Right renal pelvis (tissue), 4 donors: Measurements from ENCODE around the gene FCRL6. TPM values are rescaled to one million over a fixed set of nuclear protein-coding genes. Genes with fewer than 3 reads are reported as not detected.

Source experiments
- DNase-seq, 4 donors: peaks; one replicate each; pipeline ENCODE4 v3.0.0-alpha.2; 2013; ENCODE audit warnings: low read depth in 4 of 4, low spot score in 3 of 4, missing footprints in 1 of 4
- polyA plus RNA-seq, 4 donors: library from polyadenylated mRNA; unstranded; fragments of 120-200 nt; gene quantifications; one replicate each; pipeline ENCODE4 v1.2.1, GENCODE V29; 2013; ENCODE audit not compliant: insufficient read length in 4 of 4

The FCRL6 gene, protein sequence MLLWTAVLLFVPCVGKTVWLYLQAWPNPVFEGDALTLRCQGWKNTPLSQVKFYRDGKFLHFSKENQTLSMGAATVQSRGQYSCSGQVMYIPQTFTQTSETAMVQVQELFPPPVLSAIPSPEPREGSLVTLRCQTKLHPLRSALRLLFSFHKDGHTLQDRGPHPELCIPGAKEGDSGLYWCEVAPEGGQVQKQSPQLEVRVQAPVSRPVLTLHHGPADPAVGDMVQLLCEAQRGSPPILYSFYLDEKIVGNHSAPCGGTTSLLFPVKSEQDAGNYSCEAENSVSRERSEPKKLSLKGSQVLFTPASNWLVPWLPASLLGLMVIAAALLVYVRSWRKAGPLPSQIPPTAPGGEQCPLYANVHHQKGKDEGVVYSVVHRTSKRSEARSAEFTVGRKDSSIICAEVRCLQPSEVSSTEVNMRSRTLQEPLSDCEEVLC
- under 1 TPM; 0.19 to 0.58 (median 0.30) TPM for polyA plus RNA-seq

DNA sequence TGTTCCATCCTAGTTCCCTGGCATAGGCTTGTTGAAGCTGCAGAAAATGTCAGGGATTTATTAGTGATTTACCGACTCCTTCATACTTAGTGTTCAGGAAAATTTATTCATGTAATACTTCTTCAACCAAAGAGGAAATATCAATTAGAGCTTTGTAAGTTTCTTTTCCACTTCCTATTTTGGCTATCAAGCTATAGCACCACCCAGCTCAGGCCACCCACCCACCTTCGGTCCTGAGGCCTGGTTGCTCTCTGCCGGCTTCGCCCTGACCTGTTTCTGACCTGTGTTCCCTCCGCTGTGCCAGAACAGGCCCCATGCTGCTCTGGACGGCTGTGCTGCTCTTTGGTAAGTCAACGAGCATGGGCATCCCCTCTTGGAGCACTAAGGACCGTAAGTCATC, at the start of gene FCRL6:
TSS of gene FCRL6 (plus strand) at position 250 of the 400 bp plus-strand sequence. CDS start at position 315, 65 bp downstream.
- DNase-seq = no peak

DNA sequence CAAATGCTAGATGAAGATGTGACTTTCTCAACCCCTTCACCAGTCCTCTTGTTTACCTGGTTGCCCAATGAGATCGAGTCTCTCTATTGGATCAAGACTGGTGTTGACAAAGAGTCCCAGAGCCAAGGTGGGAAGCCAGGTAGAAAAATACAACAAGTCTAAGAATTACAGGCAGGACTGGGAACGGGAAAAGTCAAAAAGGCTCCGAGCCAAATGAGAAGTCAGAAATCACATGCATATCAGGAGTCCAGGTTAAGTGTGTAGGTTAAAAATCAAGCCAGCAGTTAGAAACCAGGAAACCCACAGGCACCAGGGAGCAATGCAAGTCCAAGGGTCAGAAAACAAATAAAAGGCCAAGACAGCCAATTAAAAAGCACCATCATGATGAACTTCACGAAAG, 48.8 kb upstream of the FCRL6 start:
- peak in 2 of 4 donors; percentile 7 to 12 for DNase-seq

DNA sequence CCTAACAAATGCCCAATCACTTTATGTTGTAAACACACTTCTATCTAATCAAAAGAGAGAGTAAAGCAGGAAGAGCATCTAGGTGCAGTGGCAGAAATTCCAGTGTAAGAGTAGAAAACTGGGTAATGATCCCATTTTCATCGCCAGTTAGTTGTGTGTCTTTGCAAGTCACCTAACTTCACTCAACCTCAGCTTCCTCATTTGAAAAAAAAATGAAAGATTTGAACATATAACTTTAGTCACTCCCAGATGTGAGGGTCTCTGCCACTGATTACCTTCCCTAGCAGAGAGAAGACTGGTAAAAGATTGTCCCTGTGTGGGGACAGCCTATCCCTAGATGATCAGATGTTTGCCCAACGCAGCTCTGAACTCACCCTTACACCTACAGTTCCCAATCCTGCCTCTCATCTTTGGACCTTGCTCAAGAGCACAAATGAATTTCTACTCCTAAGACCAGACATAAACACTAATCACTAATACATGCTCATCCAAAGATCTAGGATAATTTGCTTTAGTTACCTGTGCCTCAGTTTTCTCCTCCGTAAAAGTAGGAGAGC, 46.6 kb upstream of the FCRL6 start:
- no peak for DNase-seq

DNA sequence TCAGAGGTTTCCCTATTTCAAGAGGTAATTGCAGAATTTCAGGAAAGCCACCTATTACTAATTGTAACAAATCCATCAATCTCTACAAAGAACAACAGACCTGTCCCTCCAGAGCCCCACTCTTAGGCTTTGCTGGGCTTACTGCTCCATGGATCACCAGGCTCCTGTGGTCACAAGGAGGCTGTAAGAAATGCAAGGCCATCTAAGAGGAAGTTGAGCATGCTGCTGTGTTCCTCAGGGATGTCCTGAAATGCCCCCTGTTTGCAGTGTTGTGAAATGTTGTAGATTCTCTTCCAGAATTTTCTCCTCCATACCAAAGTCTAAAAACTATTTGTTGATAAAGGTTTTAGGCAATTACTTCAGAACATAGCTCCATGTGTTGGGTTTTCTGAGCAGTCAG, 45.8 kb upstream of the FCRL6 start:
- DNase-seq = no peak

DNA sequence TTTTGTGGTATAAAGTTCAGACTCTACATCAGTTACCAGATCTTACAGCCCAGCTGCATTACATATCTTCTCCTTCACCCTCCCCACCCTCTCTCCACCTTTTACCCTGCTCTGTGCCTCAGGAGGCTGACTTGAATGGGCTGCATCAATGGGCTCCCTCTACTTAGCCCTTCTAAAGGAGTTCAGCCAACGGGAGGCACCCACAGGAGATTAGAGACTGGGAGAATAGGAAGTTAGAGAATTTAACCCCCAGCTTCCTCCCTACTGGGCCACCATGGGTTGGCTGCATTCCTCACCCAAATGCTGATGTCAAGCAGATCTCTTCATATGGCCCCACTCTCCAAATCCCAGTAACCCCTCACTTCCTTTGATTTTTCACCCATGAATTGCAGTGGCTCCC, 38.5 kb upstream of the FCRL6 start:
- DNase-seq = no peak

DNA sequence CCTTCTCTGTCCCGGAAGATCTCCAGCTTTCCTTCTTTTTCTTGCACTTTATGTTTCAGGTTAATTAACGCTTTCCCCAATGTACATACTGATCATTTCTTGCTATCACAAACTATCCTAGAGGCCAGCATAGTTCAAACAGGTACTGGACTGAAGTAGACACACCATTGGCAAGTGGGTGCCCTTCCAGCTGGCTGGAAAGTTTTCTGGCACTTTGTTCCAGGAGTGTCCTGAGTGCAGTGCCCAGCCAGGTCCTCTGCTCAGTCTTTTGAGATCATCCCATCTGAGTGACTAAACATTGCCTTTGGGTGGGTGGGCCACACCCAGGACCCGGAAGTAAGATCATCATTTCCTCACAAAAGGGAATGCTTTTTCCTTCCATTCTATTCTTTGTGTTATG, 36.4 kb upstream of the FCRL6 start:
- no peak for DNase-seq

DNA sequence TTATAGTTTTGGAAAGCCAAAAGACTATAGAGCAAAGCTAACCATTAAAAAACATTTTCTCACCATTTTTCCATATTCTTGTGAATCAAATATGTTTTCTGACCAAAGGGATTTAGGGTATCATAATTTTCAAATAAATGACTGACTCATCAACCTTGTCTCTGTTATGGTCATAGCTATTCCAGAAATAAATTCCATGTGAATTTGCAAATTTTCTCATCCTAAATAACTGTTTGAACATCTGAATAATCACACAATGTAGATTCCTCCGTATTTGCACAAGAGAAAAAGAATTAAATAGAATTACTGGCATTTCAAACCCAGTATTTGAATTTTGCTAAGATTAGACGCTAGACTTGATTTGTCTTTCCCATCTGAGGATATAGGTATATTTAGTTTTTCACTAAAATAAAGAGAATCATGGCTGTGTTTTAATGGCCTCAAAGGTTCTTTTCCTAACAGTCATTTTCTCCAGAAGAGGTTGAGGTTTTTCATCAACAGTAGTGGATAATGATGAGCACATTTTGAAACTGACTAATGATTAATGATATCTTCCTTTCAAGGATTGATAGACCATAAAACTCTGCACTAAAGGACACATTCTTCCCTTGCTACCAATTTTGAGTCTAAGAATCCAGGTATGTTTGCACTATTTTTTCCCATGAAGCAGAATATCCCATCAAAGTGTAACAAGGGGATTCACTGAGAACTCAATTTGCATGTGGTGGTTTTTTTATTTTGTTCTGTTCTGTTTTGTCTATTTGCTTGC, 30.8 kb upstream of the FCRL6 start:
- DNase-seq = no peak

DNA sequence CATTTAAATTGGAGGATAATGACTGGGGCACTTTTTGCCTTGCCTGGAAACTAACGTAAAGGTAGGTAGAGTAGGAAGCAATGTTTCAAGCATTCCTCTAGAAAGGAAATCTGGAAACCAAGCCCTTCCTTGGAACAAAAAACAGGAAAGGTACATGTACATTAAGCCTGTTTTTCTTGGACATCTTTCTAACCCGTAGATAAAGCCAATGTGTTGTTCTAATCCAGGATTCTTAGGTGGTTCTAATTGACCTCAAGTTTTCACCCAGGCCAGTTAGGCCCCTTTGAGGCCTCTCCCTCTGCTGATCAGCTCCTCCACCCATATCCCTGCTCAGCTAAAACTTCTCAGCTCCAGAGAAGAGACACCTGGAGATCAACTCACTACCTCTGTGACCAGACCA, 27.7 kb upstream of the FCRL6 start:
- no peak for DNase-seq

DNA sequence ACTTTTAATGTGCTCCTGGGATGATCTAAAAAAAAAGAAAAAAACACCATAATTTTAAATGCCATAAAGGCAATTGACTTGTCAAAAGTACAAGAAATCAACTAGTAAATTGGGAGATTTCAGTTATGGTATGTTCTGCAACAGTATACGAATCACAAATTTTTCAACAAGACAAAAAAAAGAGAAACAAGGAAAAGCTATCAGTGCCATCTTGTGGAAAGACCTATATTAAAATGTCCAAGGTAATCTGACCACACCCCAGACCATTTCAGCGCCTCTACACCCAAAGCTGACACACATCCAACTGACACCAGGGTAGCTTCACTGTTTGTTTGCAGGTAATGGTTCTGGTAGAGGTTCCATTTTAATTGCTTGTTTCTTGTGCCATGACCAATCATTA, 26.4 kb upstream of the FCRL6 start:
- DNase-seq = no peak

DNA sequence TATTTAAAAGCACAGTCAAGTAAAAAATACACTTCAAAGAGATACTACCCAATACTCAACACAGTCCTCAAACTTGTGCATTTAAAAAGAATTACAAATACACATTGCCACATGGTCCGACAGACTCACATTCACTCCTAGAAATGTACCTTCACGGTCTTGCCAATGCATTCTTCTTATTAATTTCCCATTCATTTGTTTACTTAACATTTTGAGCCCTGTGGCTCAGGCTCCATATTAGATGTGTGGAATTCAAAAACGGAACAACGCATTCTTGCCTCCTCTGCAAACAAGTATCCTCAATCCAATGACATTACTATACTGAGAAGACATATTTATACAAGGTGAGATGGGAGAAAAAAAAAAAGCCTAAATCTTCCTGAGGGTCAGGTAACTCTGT, 23.9 kb upstream of the FCRL6 start:
- no peak for DNase-seq

DNA sequence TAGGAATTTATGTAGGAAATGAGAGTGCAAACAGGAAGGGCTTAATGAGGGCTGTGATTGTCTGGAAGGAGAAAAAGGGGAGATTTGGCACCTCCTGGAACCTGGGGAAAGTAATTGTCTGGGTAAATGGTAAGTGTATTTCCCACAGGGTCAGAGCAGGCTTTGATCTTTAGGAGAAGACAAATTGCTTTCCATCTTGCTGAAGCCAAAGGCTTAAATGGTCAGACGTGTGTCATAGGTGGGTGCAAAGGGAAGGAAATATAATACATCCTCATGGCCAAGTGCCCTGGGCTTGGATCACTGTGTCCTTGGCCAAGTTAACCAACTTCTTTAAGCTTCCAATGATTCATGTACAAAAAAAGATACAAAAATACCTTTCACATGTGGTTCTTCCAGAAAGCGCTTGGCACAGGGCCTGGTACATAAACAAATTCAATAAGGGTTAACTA, 22.7 kb upstream of the FCRL6 start:
- DNase-seq = no peak

DNA sequence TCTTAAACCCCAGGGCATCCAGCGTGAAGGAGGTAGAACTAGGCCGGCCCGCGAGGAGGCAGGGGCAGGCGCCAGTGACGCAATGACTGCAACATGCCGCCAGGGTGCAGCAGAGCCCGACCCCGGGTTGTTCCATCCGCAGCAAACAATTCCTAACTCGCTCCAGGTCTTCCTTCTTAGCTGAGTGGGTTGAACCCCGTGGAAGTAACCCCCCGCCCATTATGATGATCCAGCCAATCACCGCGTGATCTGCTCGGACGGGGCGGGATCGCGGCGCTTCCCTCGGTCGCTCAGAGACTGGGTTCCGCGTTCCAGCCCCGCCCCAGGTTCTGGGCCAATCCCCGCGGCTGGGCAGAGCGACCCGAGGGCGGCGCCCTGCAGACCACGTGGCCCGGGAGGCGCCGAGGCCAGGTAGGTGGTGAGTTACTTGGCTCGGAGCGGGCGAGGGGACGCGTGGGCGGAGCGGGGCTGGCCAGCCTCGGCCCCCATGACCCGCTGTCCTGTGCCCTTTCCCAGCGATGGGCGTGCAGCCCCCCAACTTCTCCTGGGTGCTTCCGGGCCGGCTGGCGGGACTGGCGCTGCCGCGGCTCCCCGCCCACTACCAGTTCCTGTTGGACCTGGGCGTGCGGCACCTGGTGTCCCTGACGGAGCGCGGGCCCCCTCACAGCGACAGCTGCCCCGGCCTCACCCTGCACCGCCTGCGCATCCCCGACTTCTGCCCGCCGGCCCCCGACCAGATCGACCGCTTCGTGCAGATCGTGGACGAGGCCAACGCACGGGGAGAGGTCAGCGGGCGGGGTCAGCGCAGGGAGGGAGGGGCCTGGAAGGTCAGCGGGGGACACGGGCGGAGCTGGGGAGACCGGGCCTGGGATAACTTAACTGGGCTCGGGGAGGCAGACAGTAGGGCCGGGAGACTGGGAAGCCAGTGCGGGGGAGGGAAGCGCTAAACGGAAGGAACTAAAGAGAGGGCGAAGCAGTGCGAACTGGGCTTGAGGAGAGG, 21.3 kb upstream of the FCRL6 start, which contains the start of gene DUSP23:
TSS of gene DUSP23 (plus strand) at position 380 of the 1,000 bp plus-strand sequence. CDS start at position 519, 139 bp downstream.
- peak; percentile 88 to 94 (median 92) for DNase-seq

DNA sequence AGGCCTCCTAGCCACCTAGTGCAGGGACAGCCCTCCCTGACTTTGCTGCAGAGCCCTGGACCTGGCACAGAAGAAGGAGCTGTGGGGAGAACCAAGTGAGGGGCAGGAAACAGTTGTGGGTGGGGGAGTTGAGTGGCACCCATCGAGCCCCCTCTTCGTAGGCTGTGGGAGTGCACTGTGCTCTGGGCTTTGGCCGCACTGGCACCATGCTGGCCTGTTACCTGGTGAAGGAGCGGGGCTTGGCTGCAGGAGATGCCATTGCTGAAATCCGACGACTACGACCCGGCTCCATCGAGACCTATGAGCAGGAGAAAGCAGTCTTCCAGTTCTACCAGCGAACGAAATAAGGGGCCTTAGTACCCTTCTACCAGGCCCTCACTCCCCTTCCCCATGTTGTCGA, 20.2 kb upstream of the FCRL6 start:
- DNase-seq = no peak

DNA sequence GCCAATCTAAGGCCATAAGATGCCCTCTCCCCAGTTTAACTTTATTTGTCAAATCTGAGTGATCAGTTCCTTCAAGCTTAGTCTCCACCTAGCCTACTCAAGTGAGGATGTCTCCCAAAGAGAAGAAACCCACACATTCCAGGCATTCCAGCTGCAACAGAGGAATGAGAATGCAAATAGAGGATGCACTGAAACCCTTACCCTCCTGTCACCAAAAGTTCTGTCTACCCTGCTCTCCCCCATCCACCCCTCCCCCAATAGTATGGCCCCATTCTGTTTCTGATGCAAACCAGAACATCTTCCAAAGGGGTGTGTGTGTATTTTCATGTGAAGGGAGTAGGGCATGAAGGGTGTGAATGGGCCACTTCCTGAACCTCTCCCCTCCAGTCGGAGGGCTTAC, 18.4 kb upstream of the FCRL6 start:
- DNase-seq = no peak

DNA sequence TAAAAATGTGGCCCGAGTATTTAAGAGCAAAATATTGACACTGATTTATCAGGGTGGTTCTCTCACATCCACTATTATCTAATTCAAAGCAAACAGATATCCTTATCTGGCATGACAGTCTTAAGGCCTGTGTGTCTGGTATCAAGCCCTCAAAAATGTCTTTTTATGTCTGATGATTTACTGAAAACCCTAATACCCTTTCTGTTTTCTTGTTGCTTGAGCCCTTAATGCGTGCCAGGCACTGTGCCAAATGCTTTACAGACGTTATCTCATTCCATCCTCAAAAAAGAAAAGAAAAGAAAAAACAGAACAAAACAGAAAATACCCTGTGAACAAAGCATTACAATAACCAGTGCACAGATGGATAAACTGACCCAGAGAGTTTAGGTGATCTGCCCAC, 15.7 kb upstream of the FCRL6 start:
- no peak for DNase-seq

DNA sequence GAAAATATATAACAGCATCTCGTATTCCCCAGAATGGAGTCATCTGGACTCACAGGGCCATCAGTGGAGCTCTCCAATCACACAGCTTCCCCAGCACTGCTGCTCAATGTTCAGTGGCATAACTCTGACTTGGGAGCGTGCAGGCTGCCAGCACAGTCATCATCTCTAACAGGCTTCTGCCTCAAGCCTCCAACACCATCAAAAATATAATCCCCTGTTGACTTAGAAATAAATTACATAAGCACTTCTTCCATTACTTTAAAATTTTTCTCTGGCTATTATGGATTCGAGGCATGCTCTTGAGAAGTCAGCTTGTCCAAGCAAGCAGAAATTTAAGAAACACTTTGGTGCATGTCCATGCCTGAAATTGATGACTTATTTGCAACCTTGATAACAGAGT, 15.2 kb upstream of the FCRL6 start:
- no peak for DNase-seq

DNA sequence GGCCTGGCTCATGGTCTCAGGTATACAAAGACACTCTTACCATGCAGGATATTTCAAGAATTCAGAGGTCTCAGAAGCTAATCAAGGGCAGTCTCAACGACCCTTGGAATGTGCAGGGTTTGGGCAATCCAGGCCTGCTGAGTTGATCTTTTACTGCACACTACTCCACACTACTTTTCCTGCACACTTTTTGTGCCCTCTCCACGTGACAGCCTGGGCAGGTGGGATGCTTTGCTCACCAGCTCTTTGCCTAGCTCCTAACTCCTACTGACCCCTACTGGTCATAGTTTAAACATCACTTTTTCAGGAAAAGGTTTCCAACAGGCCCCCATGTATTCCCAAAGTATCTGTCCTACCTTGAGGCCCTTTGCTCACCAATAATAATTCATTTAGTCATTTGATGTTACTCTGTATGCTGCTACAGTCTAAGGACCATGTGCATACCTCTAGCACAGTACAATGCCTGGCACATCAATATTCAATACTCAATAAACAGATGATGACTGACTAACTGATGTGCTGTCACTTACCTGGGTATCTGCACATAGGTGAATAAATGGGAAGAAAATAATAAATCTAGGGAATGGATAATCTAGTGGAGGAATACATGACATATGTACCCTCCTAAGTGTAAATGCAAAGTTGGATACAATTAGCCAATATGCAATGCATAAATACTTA, 11.8 kb upstream of the FCRL6 start:
- DNase-seq = peak in 2 of 4 donors; percentile 16 to 29

DNA sequence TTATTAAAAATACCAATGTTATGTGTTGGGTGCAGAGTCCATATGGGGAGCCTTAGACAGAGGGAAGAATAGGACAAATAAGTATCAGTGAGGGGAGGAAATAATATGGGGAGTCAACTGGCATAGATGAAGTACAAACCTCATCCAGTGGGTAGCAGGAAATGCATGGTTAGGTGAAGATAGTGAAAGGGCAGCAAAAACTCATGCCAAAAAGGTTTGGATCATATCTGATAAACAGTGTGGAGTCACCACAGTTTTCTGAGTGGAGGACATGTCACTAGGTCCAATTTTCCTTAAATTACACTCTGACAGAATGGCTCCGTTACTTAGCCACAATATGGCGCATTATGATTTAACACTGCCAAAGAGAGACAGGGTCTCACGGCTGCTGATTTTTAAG, 11.1 kb upstream of the FCRL6 start:
- DNase-seq = no peak

DNA sequence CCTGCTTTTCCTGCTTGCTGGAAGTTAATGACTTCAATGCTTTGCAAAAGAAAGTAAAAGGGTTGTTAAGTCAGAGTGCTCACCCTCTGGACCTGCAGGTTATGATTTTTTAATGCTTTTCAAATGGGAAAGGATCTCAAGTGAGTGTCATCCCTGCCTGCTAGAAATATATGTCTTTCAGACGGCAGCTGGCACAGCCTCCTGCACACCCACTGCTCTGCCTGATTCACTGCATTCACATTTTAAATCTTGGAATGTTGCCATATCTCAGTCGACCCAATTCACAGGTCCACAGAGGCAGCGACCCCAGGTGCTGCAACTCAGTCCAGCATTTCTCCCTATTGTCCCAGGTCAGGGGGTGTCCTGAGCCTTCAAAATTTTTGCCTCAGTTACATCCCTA, 10.7 kb upstream of the FCRL6 start:
- no peak for DNase-seq

DNA sequence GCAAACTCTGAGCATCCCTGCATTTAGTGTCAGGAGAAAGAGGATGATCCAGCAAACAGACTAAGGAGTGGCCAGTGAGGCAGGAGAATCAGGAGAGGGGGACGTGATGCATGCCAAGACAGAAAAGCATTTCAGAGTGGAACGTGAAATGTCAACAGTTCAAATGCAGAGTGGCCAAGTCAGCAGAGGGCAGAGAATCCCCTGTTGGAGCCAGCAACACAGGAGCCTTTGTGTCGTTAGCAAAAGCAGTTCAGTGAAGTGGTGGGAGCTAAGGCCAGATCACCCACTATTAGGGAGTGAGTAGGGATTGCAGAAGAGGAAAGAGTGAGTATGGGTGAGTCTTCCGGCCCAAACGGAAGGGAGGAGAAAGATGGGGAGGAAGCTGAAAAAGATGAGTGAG, 6.6 kb upstream of the FCRL6 start:
- no peak for DNase-seq
